HG02870 (cell line): ENCODE measurements around the gene PBX3.

Experiments used
- ATAC-seq: cut with Tn5 transposase; IDR thresholded peaks from one replicate; pipeline ENCODE4 v1.9.1; 2021; ENCODE audit warnings: mild to moderate bottlenecking, moderate library complexity; ENCODE audit not compliant: unreplicated experiment

PBX3 gene

GRCh38 chr9:126016579-126017290 is 269.6 kb downstream of the PBX3 start:
- ATAC-seq = no peak
